ENCODE measurements around the gene CCDC88B.

- TF ChIP-seq CTCF (IDR thresholded peaks at IDR 0.05; ENCODE audit: low read depth, low read length, missing input control) (no peak), RAD21 (IDR thresholded peaks at IDR 0.05) (no peak), TAF1 (conservative IDR thresholded peaks at IDR 0.05) (no peak), REST (IDR thresholded peaks at IDR 0.05) (no peak), EGR1 (IDR thresholded peaks at IDR 0.05; ENCODE audit: low read depth in 2 of 2) (no peak), SP1 (IDR thresholded peaks at IDR 0.05) (no peak), ATF3 (IDR thresholded peaks at IDR 0.05) (no peak), YY1 (IDR thresholded peaks at IDR 0.05) (no peak), JUND (IDR thresholded peaks at IDR 0.05) (no peak), HNF4A (conservative IDR thresholded peaks at IDR 0.05) (no peak), GABPA (IDR thresholded peaks at IDR 0.05 in 1 of 2, conservative IDR thresholded peaks at IDR 0.05 in 1 of 2) (no peak)
- TF ChIP-seq, protein P1, sequence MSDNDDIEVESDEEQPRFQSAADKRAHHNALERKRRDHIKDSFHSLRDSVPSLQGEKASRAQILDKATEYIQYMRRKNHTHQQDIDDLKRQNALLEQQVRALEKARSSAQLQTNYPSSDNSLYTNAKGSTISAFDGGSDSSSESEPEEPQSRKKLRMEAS (IDR thresholded peaks at IDR 0.05) = no peak
Observed at GRCh38 chr11:64339286-64339685, 718 bp upstream of the CCDC88B start.

Data from liver (tissue), 3 donors.